ENCODE measurements around the gene MYBPC3. TPM values are rescaled to one million over a fixed set of nuclear protein-coding genes. Genes with fewer than 3 reads are reported as not detected.

The MYBPC3 gene
- total RNA-seq, 2 donors from 2014 or later: not detected

GRCh38 chr11:47348131-47348802 lies 4.2 kb downstream of the MYBPC3 start:
- H3K36me3 Mint-ChIP-seq (ENCODE audit: insufficient read depth in 2 of 2): no peaks in the 10 kb centered on the region
- DNase-seq: no peak
- no peak overlapping the region for H3K27ac Mint-ChIP-seq
- no peaks in the 10 kb centered on the region for H3K9me3 Mint-ChIP-seq
- H3K4me3 Mint-ChIP-seq: no peak overlapping the region
- no peaks in the 10 kb centered on the region for H3K27me3 Mint-ChIP-seq (ENCODE audit: low read depth)
- ATAC-seq (replicated peaks in 1 of 2): no peak
- no peaks in the 10 kb centered on the region for H3K4me1 Mint-ChIP-seq (ENCODE audit: low read depth)

- no peaks in the 10 kb centered on the region for H3K27me3 Mint-ChIP-seq (ENCODE audit: low read depth)
- H3K9me3 Mint-ChIP-seq: no peaks in the 10 kb centered on the region
- H3K4me3 Mint-ChIP-seq: no peak overlapping the region
- DNase-seq (no peak), ATAC-seq (replicated peaks in 1 of 2) (no peak)
- no peaks in the 10 kb centered on the region for H3K36me3 Mint-ChIP-seq (ENCODE audit: insufficient read depth in 2 of 2)
- no peaks in the 10 kb centered on the region for H3K4me1 Mint-ChIP-seq (ENCODE audit: low read depth)
- H3K27ac Mint-ChIP-seq: no peak overlapping the region
Observed at GRCh38 chr11:47347137-47347536, 5.4 kb downstream of the MYBPC3 start.

GRCh38 chr11:47345890-47346563 lies 6.5 kb downstream of the MYBPC3 start:
- Mint-ChIP-seq H3K9me3 (no peaks in the 10 kb centered on the region), H3K27ac (no peak overlapping the region), H3K36me3 (ENCODE audit: insufficient read depth in 2 of 2) (no peaks in the 10 kb centered on the region), H3K27me3 (ENCODE audit: low read depth) (no peaks in the 10 kb centered on the region), H3K4me1 (ENCODE audit: low read depth) (no peaks in the 10 kb centered on the region), H3K4me3 (no peak overlapping the region)
- no peak for ATAC-seq (replicated peaks in 1 of 2)
- DNase-seq: no peak

- H3K9me3 Mint-ChIP-seq: no peaks in the 10 kb centered on the region
Observed at GRCh38 chr11:47342854-47343253, 9.6 kb downstream of the MYBPC3 start.

DNA sequence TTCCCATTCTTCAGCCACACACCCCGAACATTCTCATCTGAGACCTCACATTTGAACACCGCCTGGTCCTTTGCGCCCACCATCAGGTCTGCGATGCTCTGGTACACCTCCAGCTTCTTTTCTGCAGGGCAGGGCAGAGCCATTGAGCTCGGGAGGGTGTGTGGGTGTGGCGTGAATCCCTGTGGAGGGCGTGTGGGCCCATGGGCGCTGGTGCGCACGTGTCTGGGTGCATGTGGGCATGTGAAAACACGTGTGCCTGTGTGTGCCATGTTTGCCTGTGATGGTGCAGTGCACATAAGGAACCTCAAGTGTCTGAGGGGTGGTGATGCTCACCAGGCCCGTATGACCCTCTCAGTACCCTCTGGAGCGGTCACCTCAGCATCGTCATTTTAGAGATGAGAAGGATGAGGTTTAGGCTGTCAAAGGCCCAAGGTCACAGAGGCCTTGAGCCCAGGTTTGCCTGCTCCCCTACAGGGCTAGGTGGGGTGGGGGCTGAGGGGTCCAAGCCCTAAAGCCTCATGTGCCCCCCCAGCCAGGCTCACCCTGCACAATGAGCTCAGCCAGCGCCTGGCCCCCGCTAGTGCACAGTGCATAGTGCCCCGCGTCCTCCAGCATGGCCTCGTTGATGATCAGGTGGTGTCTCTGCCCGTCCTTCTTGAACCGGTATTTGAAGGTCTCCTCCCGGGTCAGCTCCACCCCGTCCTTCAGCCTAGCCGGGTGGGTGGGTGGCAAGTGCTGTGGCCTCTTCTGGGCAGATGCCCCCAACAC lies 10.3 kb downstream of the MYBPC3 start:
- Mint-ChIP-seq H3K27ac (no peak overlapping the region), H3K9me3 (no peaks in the 10 kb centered on the region), H3K4me1 (ENCODE audit: low read depth) (no peaks in the 10 kb centered on the region), H3K4me3 (no peak overlapping the region), H3K27me3 (ENCODE audit: low read depth) (no peaks in the 10 kb centered on the region), H3K36me3 (ENCODE audit: insufficient read depth in 2 of 2) (no peaks in the 10 kb centered on the region)
- no peak for ATAC-seq (replicated peaks in 1 of 2)
- no peak for DNase-seq

More at GRCh38 chr11:47342854-47343253, 9.6 kb downstream of the MYBPC3 start:
- Mint-ChIP-seq H3K4me1 (ENCODE audit: low read depth) (no peaks in the 10 kb centered on the region), H3K27me3 (ENCODE audit: low read depth) (no peaks in the 10 kb centered on the region), H3K36me3 (ENCODE audit: insufficient read depth in 2 of 2) (no peaks in the 10 kb centered on the region), H3K4me3 (no peak overlapping the region), H3K27ac (no peak overlapping the region)
- ATAC-seq (replicated peaks in 1 of 2) (no peak), DNase-seq (no peak)

DNA sequence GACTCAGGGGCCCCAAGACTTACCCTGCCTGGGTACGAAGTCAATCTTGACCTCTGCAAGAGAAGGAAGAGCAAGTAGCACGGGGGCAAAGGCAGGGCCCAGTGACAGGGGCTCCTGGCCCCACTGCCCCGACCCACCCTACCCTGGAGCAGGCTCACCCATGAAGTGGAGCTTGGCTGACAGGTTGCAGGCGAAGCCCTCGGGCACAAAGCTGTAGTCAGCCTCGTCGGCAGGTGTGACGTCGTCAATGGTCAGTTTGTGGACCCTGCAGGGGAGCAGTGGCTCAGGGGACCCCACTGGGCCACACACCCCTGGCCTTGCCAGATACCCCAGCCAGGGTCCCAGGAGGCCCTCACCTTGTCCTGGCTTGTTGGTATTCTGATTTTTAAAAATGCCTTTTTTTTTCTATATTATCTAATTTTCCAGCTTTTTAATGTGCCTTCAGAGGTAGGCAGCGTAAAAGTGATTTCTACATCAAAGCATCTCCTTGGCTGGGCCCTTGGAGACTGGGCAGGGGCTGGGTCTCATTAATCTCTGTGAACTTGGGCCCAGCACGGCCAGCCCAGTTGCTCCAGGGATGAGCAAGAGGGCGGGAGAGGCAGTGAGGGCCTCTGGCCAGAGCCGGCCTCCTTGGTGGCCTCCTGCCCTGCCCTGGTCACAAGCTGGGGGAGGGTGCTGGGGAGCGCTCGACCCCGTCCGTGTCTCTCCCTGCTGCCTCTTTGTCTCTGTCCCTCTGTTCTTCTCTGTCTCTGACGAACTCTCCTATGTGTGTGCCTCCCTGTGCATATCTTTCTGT lies 11.3 kb downstream of the MYBPC3 start:
- Mint-ChIP-seq H3K27me3 (ENCODE audit: low read depth) (no peaks in the 10 kb centered on the region), H3K9me3 (no peaks in the 10 kb centered on the region), H3K4me1 (ENCODE audit: low read depth) (no peaks in the 10 kb centered on the region), H3K4me3 (no peak overlapping the region), H3K36me3 (ENCODE audit: insufficient read depth in 2 of 2) (no peaks in the 10 kb centered on the region), H3K27ac (no peak overlapping the region)
- ATAC-seq (replicated peaks in 1 of 2) (no peak), DNase-seq (no peak)

DNA sequence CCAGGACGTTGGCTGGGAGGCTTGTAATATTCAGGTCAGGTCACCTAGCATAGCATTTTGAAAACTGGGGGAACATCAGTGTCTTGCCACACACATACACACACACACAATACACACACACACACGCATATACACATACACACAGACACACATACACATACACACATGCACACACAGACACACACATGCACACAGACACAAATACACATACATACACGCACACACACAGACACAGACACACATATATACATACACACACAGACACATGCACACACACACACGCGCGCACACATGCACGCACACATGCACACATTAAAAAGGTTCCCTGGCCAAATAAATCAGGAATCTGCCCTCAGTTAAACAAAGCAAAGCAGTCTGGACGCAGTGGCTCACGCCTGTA lies 12.5 kb downstream of the MYBPC3 start:
- Mint-ChIP-seq H3K4me1 (ENCODE audit: low read depth) (no peaks in the 10 kb centered on the region), H3K27ac (no peak overlapping the region), H3K36me3 (ENCODE audit: insufficient read depth in 2 of 2) (no peaks in the 10 kb centered on the region)

DNA sequence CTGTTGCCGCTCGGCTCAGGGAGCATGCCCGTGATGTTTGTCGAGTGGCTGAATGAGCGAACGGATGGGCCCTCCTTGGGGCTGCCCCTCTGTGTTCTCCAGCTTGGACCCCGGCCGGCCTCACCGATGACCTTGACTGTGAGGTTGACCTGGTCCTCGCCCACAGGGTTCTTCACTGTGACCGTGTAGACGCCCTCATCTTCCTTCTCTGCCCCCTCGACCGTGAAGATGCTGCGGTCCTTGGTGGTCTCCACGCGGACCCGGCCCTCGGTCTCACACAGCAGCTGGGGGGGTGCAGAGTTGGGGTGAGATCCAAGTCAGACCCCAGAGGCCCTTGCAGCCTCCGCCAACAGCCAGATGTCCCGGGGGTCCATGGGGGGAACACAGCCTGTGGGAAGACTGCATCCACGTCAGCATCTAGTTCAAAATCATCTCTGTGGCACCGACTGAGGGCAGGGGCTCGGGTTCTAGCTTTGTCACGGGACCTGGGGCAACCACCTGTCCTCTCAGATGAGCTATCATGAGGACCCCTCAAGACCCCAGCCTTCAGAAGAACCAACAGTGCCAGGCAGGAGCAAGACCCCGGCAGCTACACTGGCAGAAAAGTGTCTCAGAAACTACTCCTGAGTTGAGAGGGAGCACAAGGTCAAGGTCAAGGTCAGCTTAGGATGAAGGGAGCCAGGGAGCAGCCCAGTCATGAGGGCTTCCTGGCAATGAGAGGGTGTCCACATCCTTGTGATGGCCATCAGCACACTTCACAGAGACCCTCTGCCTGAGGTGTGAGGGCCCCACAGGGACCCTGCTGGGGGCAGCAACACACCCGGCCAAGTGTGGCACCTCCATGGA lies 13.9 kb downstream of the MYBPC3 start:
- no peaks in the 10 kb centered on the region for H3K36me3 Mint-ChIP-seq (ENCODE audit: insufficient read depth in 2 of 2)
- DNase-seq: no peak
- no peak overlapping the region for H3K4me3 Mint-ChIP-seq
- no peak overlapping the region for H3K27ac Mint-ChIP-seq
- H3K9me3 Mint-ChIP-seq: no peaks in the 10 kb centered on the region
- no peaks in the 10 kb centered on the region for H3K27me3 Mint-ChIP-seq (ENCODE audit: low read depth)
- H3K4me1 Mint-ChIP-seq (ENCODE audit: low read depth): no peaks in the 10 kb centered on the region
- ATAC-seq (replicated peaks in 1 of 2): no peak

More for the DNA sequence above, 12.5 kb downstream of the MYBPC3 start:
- no peaks in the 10 kb centered on the region for H3K9me3 Mint-ChIP-seq
- H3K4me3 Mint-ChIP-seq: no peak overlapping the region
- no peak for DNase-seq
- no peaks in the 10 kb centered on the region for H3K27me3 Mint-ChIP-seq (ENCODE audit: low read depth)
- ATAC-seq (replicated peaks in 1 of 2): no peak

DNA sequence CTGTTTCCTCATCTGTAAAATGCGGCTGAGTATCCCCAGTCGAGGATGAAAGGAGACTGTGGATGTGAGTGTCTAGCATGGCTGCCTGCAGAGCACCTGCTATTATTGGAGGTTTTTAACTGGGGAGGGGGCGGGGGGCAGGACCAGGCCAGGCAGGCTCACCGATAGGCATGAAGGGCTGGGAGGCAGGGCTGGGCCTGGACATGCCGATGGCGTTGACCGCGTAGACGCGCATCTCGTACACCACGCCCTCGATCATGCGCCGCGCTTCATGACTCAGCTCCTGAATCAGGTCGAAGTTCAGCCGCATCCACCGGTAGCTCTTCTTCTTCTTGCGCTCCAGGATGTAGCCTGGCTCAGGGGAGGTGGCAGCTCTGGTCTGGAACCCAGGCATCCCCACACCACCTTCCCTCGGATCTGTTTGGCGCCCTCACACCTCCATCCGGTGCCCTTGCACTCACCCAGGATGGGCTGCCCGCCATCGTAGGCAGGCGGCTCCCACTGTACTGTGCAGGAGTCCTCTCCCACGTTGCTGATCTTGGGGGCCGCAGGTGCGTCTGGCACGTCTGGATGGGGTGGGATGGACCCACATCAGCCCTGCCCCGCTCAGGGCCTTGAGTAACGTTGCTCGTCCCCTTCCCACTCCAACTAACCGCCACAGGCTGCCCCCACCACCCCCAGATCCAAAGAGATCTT lies 15.1 kb downstream of the MYBPC3 start:
- H3K4me3 Mint-ChIP-seq: no peak overlapping the region
- ATAC-seq (replicated peaks in 1 of 2) (no peak), DNase-seq (no peak)
- H3K27me3 Mint-ChIP-seq (ENCODE audit: low read depth): no peaks in the 10 kb centered on the region
- no peaks in the 10 kb centered on the region for H3K36me3 Mint-ChIP-seq (ENCODE audit: insufficient read depth in 2 of 2)
- no peaks in the 10 kb centered on the region for H3K9me3 Mint-ChIP-seq
- no peaks in the 10 kb centered on the region for H3K4me1 Mint-ChIP-seq (ENCODE audit: low read depth)
- no peak overlapping the region for H3K27ac Mint-ChIP-seq

DNA sequence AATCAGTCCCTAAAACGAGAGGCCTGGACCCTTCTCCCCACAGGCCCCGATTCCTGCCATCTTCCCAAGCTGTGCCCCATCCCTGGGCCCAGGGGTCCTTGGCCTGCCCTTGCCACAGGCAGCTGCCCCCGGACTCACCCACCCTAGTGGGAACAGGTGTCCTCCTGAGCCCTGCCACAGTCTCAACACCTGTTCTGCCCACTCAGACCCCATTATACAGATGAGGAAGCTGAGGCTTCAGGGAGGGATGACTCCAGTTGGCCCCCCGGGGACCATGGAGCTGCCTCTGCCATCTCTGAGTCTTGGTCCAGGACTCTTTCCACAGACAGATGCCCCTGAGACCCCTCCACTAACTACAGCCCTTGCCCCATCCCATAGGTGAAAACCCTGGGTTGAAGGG lies 15.9 kb downstream of the MYBPC3 start:
- Mint-ChIP-seq H3K27ac (no peak overlapping the region), H3K4me3 (no peak overlapping the region), H3K36me3 (ENCODE audit: insufficient read depth in 2 of 2) (no peaks in the 10 kb centered on the region), H3K27me3 (ENCODE audit: low read depth) (no peaks in the 10 kb centered on the region), H3K9me3 (no peaks in the 10 kb centered on the region), H3K4me1 (ENCODE audit: low read depth) (no peaks in the 10 kb centered on the region)
- no peak for DNase-seq
- no peak for ATAC-seq (replicated peaks in 1 of 2)

- Mint-ChIP-seq H3K9me3 (no peaks in the 10 kb centered on the region), H3K27ac (no peak overlapping the region), H3K36me3 (ENCODE audit: insufficient read depth in 2 of 2) (no peaks in the 10 kb centered on the region), H3K27me3 (ENCODE audit: low read depth) (no peaks in the 10 kb centered on the region), H3K4me1 (ENCODE audit: low read depth) (no peaks in the 10 kb centered on the region), H3K4me3 (no peak overlapping the region)
- DNase-seq (no peak), ATAC-seq (replicated peaks in 1 of 2) (no peak)
Observed at GRCh38 chr11:47335733-47336132, 16.8 kb downstream of the MYBPC3 start.
